GM18867 (cell line): ENCODE results near the gene IQCN.

Source experiments
- ATAC-seq: cut with Tn5 transposase; IDR thresholded peaks from one replicate; pipeline ENCODE4 v1.9.1; 2021; ENCODE audit warnings: mild to moderate bottlenecking, moderate library complexity; ENCODE audit not compliant: unreplicated experiment

Gene IQCN, protein sequence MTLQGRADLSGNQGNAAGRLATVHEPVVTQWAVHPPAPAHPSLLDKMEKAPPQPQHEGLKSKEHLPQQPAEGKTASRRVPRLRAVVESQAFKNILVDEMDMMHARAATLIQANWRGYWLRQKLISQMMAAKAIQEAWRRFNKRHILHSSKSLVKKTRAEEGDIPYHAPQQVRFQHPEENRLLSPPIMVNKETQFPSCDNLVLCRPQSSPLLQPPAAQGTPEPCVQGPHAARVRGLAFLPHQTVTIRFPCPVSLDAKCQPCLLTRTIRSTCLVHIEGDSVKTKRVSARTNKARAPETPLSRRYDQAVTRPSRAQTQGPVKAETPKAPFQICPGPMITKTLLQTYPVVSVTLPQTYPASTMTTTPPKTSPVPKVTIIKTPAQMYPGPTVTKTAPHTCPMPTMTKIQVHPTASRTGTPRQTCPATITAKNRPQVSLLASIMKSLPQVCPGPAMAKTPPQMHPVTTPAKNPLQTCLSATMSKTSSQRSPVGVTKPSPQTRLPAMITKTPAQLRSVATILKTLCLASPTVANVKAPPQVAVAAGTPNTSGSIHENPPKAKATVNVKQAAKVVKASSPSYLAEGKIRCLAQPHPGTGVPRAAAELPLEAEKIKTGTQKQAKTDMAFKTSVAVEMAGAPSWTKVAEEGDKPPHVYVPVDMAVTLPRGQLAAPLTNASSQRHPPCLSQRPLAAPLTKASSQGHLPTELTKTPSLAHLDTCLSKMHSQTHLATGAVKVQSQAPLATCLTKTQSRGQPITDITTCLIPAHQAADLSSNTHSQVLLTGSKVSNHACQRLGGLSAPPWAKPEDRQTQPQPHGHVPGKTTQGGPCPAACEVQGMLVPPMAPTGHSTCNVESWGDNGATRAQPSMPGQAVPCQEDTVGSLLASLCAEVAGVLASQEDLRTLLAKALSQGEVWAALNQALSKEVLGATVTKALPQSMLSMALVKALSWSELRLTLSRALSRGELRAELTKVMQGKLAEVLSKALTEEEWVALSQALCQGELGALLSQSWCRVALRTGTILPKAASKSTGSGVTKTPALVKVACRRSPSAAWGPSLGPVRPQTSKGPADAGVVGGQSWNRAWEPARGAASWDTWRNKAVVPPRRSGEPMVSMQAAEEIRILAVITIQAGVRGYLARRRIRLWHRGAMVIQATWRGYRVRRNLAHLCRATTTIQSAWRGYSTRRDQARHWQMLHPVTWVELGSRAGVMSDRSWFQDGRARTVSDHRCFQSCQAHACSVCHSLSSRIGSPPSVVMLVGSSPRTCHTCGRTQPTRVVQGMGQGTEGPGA (N-terminal part only)

DNA sequence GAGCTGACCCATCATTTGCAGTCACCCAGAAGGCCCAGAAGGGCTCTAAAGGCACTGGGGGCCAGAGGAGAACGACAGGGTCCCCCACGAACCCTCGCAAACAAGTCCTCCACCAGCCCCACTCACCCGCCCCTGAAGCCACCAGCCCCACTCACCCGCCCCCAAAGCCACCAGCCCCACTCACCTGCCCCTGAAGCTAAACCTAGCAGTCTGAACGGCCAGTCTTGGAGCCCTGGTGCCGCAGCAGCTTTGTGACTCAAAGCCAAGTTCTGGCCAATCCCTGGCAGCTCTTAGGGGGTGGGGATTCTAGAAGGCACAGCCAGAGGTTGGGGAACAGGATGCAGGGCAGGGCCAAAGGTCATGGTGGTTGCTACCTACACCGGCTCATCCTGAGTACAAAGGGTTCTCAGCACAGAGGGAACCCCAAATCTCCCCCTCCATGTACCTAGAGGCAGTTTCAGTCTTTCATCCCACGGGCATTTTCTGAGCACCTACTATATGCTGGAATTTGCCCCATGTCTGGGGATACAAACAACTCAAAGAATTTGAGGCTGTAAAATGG, at the start of gene IQCN:
Gene IQCN (minus strand): TSS at position 234 of the 562 bp plus-strand sequence. CDS start 4,974 bp downstream, outside the sequence.
- ATAC-seq, result no peak

DNA sequence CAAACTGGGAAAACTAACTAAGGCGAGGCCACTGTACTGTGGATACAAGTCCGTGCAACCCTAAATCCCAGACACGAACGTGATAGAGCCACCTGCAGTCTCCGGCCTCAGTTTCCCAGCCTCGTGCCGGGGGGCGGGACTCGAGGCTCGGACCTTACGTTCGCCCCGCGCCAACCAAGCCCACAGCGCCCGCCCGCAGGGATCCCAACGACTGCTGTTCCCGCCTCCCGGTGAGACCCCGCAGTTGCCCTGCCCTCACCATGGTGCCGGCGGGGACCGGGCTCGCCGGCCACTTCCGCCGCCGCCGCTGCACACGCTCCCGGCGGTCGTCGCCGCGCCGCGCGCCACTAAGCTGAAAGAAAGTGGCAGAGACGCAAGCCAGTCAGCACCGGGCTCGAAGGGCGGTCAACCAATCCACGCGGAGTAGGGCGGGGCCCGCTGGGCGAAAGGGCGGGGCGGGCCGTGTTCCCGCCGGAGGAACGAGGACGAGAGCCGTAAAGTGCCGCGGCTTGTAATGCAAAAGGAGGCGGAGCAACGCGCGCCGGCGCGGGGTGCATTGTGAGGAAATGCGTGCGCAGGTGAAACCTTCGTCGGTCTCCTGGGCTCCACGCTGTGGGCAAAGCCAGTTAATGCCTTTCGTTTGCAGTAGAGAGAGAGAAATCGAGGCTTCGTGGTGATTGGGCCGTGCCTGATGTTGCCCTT, 48.7 kb upstream of the IQCN start, which contains the start of gene LSM4:
Gene LSM4 (minus strand): TSS at position 318 of the 702 bp plus-strand sequence. CDS start 56 bp downstream, at position 262.
- peak; percentile 90 for ATAC-seq

DNA sequence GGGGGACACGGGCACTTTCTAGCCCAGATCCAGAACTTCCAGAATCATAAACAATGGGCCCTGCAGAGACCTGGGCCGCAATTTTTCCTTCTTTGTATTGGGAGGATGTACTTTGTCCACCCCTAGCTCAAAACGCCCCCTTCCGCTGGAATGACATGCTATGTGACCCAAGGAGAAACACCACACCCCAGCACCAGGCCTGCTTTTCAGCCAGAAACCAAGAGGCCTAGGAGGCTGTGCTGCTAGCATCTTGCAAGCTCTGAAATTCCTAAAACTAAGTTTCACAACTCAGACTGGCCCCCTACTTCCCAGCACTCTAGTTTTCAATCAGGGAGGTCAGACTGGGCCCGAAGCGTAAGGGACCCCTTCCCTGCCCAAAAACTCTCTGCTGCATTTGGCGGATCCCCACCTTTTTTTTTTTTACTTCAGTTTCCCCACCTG, 48.1 kb upstream of the IQCN start:
- ATAC-seq, result no peak

DNA sequence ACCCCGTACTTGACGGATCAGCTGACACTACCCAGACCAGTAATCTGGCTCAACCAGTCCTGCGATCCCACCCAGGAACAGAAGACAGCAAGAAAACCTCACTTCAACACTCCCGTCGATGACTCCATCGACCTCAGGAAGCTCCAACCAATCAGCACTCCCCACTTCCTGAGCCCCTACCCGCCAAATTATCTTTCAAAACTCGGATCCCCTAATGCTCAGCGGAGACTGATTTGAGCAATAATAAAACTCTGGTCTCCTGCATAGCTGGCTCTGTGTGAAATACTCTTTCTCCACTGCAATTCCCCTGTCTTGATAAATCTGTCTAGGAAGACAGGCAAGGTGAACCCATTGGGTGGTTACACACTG, 47.5 kb upstream of the IQCN start:
- no peak for ATAC-seq

DNA sequence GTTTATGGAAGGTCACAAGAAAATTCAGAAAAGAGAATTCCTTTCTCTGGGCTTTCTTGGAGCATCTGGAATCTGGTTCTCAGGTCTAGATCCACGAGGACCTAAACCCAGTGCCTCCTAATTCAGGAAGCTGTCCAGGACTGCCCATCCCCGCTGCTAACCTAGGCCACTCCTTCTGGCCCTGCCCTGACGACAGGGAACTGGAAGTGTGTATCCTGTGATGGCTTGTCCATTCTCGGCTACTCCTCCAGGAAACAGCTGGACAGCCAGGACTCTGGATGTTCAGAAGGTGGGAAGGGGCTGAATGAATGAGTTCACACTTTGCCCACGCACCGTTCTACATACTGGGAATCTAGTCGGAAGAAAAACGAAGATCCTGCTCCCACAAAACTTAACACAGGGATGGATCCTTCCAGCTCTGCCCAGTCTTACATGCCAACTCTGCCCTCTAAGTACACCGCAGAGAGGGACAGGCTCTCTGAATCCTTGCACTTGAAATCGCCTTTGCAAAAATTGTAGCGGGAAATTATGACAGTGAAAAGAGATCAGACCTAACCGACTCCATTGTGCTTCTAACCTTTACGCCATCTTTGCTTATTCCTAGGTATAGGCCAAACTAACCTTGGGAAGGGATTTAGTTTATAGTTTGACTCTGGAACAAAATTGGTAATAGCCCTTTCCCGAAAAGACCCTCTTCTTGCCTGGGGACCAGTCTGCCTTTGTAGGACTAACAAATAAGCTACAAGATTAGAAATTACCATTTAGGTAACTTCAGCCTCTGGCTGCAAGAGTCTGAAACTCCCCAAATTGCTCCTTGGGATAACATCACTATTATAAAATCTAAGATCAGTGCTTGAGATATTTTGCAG, 46.8 kb upstream of the IQCN start:
- ATAC-seq, result no peak

DNA sequence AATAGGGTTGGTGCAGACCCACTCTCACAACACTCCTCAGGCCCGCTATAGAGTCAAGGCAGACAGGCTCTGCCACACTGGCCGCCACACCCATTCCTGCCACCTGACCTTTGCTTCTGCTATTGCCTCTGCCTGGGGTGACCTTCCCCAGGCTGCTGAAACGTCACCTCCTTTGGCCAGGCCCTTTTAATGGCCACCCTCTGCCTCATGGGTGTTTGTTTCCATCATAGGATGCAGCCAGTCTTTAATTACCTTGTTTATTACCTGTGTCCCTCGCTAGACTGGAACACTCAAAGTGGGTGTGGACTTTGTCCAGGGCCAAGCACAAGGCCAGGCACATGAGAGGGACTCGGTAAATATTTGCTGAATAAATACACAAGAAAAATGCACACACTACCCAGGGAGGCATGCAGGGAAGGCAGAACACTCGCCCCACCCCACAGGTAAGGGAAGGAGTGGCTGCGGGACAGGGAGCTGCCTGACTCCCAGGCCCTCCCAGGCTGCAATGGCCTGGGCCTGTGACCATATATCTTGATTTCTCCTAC, 45.4 kb upstream of the IQCN start:
- no peak for ATAC-seq

DNA sequence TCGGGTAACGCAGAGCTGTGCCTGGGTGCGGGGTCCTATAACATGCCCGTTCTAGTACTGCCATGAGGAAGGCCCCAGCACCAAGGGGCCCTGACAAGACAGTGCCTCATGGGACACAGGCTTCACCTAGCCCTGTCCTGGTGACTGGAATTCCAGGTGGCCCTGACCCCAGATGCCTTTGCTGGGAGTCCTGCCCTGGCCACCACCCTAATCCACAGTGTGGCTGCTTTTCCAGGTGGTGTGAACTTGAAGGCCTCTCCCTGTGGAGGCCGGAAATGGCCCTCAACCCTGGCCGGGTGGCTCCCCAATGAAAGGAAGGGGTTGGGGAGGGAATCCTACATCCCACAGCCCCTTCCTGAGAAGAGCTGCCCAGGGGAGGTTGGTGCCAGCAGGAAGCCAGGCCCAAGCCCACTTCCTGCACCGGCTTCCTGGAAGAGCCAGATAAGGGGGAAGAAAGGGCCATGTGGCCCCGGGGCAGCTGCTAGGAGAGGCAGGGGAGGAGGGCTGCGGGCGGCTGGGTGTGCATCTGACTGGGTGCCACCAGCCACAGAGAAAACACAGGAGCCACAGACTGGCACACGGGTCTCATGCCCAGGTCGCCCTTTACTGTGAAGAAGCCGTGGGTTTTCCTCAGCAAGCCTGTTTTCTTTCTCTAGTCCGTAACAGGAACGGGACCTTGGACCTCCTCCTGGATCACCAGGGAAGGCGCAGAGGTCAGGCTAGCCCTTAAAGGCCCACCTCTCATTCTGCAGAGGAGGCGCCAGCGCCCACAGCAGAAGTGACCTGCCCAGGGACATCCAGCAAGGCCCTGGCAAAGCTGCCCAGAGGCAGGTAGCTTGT, 43.9 kb upstream of the IQCN start:
- no peak for ATAC-seq

DNA sequence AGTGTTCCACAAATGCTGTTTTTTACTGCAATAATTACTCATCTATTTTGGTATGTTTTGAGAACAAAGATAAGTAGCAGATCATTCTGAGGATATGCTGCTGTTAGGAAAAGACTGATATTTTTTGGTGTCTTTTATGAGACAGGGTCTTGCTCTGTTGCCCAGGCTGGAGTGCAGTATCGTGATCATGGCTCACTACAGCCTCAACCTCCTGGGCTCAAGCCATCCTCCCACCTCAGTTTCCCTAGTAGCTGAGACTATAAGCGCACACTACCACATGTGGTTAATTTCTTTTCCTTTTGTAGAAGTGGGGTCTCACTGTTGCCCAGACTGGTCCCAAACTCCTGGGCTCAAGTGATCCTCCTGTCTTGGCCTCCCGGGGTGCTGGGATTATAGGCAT, 39.1 kb upstream of the IQCN start:
- ATAC-seq, result no peak

DNA sequence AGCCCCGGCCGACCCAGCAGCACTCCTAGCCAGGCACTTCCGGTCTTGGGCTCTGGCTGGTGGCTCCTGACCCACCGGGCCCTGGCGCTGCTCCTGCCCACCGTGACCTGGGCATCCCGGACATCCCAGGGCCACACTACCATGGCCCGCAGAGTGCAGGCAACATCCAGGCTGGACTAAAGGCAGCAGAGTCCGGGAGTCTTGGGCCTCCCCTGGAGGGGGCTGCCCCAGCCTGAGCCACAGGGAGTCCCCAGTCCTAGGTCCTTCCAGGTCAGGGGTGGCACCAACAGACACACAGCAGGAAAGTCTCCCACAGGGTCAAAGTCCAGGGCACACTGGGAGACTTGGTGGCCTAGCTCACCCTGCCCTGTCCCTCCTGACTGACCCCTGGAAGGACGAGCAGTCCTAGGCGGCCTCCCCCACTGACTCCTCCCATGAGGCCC, 37.9 kb upstream of the IQCN start:
- no peak for ATAC-seq

DNA sequence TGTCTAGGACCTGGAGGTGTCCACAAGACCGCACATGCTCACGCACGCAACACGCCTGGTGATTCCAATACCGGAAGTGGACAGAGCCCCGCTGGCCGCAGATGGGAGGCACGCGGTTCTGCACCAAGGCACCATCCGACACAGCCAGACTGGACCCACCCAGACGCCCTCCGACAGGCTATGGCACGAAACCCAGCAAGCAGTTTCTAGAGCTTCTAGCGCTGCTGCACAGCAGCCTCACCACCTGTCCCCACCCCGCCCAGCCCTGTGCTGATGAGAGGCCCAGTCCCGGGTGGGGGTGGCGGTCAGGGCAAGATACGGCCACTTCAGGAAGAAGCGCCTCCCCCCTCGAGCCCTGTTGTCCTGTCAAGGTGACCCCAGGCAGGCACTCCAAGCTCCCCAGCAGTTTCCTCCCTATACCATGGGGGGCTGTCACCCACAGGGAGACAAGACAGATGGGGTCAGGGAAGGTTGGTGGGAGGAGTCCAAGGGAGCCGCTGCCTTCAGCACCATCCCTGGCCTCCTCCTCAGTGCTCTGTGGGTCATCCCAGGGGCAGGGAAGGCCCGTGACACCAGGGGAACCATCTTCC, 37.3 kb upstream of the IQCN start:
- ATAC-seq, result no peak

DNA sequence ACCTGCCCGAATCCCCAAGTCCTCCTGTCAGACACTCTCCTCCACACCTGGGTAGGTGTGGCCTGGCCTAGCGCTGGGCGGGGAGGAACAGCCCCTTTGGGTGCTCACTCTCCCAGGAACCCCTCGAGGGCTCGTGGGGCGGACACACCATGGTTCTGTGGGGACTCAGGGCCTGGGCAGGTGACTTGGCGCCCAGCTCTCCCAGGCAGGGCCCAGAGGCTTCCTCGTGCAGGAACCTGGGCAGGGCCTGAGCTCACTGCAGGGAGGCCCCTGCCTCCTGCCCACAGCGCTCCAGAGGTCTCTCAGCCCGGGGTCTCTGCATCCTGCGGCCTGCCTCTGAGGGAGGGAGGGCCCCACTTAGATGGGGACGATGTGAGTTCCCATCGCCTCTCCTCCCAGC, 36.7 kb upstream of the IQCN start:
- ATAC-seq, result no peak

DNA sequence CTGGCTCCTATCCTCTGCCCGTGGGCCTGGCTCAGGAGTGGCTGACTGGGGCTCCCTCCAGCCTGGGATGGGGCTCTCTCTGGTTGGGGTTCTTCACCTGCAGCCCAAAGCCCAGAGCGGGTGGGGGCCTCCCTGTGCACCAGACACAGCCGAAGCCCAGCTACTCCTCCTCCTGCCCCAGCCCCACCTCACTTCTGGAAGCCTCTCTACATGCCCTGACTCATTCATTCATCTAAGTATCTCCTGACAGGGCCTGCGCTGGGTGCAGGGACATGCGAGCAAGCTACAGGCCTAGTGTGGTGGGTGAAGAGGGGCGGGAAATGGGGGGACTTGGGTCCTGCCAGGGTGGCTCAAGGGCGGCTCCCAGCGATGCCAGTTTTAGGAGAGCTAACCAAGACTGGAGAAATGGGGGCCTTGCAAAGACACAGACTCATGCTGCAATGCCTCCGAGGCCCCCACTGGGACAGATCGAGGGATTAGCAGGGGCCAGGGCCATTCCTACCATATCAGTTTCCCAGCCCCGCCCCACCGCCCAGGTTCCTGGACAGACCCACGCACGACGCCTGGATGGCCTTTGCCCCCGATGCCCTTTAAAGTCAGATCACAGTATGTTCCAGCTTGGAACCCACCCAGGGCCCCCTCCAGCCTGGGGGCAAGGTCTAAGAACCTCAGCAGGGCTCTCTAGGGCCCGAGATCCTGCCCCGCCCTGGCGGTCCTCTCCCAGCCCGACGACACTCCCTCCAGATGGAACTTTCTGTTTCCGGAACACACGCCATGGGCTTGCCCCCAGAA, 36.1 kb upstream of the IQCN start:
- ATAC-seq, result no peak

DNA sequence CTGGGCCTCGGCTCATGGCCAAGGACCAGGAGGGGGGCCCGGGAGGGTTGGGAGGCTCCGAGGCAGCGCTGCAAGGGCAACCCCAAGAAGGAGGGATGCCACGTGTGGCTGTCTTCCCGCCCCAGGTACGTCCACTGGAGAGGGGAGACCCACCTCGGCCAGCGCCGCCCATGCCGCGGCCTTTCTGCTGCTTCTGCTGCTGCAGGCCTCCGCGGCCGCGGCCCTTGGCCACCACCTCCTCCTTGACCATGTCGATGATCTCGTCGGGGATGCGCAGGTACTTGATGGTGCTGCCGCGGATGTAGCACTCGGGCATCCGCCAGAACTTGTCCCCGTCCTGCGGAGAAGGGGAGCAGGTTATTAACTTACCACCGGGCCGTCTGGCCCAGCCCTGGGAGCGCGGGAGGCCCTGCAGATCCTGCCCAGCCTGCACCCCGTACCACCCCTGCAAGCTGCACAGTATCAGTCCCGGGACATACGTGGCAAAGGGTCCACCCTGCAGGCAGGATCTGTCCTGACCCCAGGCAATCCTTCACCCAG, 35.3 kb upstream of the IQCN start:
- no peak for ATAC-seq

DNA sequence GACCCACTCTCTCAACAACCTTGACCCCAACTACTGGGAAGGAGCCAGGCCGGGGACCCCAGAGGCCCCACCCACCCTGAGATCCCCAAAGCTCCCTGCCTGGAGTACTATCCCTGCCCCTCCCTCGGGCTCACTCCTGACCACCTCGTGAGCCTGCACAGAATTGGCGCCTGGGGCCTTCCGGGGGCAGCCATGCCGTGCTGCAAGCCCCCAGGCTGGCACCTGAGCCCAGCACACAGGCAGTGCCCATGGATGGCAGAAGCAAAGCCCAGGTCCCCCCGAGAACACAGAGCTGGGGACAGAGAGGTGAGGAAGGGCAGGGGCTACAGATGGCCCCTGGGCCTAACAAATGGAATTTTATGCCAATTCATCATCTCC, 34.7 kb upstream of the IQCN start:
- no peak for ATAC-seq

DNA sequence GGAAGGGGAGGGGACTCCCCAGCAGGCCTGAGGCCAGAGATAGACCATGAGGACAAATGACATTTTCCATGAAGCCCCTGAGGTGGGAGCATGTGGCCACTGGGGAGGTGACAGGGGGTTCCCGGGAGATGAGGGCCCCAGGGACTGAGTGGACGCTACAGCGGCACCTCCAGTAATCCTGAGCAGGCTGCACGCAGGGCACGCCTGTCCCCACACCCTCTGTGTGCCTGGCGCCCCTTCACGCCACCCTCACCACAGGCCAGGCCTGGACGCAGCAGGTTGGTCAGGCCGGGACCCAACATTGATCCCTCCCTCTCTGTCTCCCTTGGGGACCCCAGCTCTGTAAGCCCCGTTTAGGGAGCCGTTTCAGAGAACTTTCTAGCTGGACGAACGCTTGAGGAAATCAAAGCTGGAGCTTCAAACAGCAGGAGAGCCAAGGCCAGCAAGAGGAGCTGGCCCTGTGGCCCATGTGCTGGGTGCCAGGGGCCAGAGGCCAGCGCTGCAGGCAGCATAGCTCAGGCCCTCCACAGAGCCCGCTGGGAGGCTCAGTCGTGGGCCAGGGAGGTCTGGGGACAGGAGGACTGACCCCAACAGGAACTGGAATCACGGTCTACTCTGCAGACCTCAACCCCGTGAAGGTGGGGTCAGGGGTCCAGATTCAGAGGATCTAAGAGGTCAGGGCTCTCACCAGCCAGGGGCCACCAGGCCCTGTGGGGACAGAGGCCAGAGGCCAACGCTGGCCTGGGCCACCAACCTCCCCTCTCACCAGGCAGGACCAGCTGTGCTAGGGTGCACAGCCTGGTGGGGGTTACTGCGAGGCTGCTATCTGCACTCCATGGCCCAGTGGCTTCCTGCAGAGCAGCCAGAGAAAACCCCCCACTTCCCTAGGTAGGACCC, 34.0 kb upstream of the IQCN start:
- ATAC-seq, result no peak
